B cell (primary cell): ENCODE measurements around the gene MAP4K2.

ENCODE experiments used
- EZH2 ChIP-seq: IDR thresholded peaks from 2 replicates; pipeline ENCODE4 v1.6.1; 2012; ENCODE audit warnings: borderline replicate concordance, low read depth, mild to moderate bottlenecking, moderate library complexity, low read length; ENCODE audit not compliant: insufficient read depth, poor library complexity, severe bottlenecking
- TF ChIP-seq, protein P1 (sequence below): fragments of 200-600 bp; IDR thresholded peaks from one replicate; pipeline ENCODE4 v1.8.0; 2022; ENCODE audit warnings: antibody characterized with exemption, mild to moderate bottlenecking

DNA sequence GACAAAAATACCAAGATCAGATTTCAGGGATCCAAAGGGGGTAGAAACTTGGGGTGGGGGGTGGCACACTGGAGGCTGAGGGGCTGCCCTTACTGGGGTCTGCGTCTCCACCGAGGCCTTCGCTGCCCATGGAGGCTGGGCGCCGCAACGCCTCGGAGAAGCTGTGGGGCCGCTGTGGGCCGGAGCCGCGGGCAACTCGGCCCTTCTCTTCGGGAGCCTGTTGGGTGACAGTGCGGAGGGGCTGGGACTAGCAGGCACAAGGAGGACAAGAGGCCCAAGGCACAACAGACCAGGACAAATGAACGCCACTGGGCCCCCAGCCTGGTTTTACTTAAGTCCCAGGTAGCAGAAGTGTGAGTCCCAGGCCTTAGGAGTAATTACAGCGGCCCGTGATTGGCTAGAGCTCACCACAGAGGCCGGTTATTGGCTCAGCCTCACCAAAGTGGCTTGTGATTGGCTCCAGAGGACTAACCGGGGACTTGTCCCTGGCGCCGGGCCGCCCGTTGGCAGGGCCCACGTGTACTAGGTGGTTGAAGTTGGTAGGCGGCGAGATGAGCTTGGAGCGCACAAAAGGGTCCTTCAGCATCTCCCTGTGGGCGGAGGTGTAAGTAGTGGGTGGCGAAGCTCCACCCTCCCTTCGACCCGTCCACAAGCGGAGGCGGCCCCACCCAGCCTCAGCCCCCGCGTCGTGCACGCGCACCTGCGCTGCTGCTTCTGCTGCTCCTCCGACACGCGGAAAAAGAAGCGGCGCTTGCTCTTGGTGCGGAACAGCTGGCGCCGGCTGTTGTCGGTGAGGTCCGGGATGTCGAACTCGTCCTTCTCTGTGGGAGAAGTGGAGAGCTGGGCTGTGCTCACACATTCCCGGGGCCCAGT, 23.8 kb upstream of the MAP4K2 start:
- TF ChIP-seq EZH2 = no peak
- TF ChIP-seq, protein P1, sequence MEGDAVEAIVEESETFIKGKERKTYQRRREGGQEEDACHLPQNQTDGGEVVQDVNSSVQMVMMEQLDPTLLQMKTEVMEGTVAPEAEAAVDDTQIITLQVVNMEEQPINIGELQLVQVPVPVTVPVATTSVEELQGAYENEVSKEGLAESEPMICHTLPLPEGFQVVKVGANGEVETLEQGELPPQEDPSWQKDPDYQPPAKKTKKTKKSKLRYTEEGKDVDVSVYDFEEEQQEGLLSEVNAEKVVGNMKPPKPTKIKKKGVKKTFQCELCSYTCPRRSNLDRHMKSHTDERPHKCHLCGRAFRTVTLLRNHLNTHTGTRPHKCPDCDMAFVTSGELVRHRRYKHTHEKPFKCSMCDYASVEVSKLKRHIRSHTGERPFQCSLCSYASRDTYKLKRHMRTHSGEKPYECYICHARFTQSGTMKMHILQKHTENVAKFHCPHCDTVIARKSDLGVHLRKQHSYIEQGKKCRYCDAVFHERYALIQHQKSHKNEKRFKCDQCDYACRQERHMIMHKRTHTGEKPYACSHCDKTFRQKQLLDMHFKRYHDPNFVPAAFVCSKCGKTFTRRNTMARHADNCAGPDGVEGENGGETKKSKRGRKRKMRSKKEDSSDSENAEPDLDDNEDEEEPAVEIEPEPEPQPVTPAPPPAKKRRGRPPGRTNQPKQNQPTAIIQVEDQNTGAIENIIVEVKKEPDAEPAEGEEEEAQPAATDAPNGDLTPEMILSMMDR = no peak
